Fibroblast of lung (primary cell): ENCODE results near the gene ANKRD24. TPM values are rescaled to one million over a fixed set of nuclear protein-coding genes. Genes with fewer than 3 reads are reported as not detected.

Experiments used
- DNase-seq, 2 donors: peaks; one replicate each; pipeline versions ENCODE4 v3.0.0 to v3.0.0-alpha.2; 2010; ENCODE audit warnings: low read depth in 2 of 2
- H2AFZ ChIP-seq: 2 replicates; pipeline ENCODE4 v1.5.1; 2012; ENCODE audit warnings: low read length, control low read depth, inconsistent platforms
- H3K27ac ChIP-seq: 2 replicates; pipeline ENCODE4 v1.5.1; 2011; ENCODE audit warnings: low read length, control low read depth; ENCODE audit not compliant: insufficient read depth
- H3K27me3 ChIP-seq: 2 replicates; pipeline ENCODE4 v1.5.1; 2011; ENCODE audit warnings: mild to moderate bottlenecking, low read length; ENCODE audit not compliant: control insufficient read depth, insufficient read depth
- H3K36me3 ChIP-seq: 2 replicates; pipeline ENCODE4 v1.5.1; 2011; ENCODE audit warnings: low read length; ENCODE audit not compliant: control insufficient read depth, insufficient read depth
- H3K4me1 ChIP-seq: 2 replicates; pipeline ENCODE4 v1.5.1; 2011; ENCODE audit warnings: low read length; ENCODE audit not compliant: control insufficient read depth, insufficient read depth; ENCODE audit errors: extremely low read depth
- H3K4me2 ChIP-seq: 2 replicates; pipeline ENCODE4 v1.5.1; 2011; ENCODE audit warnings: low read length, control low read depth; ENCODE audit not compliant: insufficient read depth; ENCODE audit errors: extremely low read depth
- H3K4me3 ChIP-seq, 4 experiments: fragments of 200-600 bp in 1 of 4; sonication (generic) in 1 of 4; replicated peaks in 1 of 4; 2 replicates each; pipeline ENCODE4 v1.5.1; 2011 to 2016; ENCODE audit warnings: low read length in 4 of 4, low read depth in 3 of 4, mild to moderate bottlenecking in 3 of 4, control low read depth in 2 of 4, inconsistent platforms in 1 of 4, mixed read lengths in 1 of 4; ENCODE audit not compliant: insufficient read depth in 1 of 4; ENCODE audit errors: control extremely low read depth in 1 of 4
- H3K79me2 ChIP-seq: 2 replicates; pipeline ENCODE4 v1.5.1; 2012; ENCODE audit warnings: mild to moderate bottlenecking, low read length, inconsistent platforms; ENCODE audit not compliant: control insufficient read depth, insufficient read depth
- H3K9ac ChIP-seq: 2 replicates; pipeline ENCODE4 v1.5.1; 2011; ENCODE audit warnings: mild to moderate bottlenecking, low read length, control low read depth; ENCODE audit not compliant: insufficient read depth
- H3K9me3 ChIP-seq: 2 replicates; pipeline ENCODE4 v1.5.1; 2012; ENCODE audit warnings: low read depth, low read length; ENCODE audit not compliant: control insufficient read depth, insufficient read depth
- H4K20me1 ChIP-seq: 2 replicates; pipeline ENCODE4 v1.5.1; 2011; ENCODE audit warnings: low read length; ENCODE audit not compliant: control insufficient read depth, insufficient read depth; ENCODE audit errors: extremely low read depth
- CTCF ChIP-seq, 2 donors: IDR thresholded peaks in 1 of 2; conservative IDR thresholded peaks in 1 of 2; 1 replicate in 1 of 2; 2 replicates in 1 of 2; pipeline ENCODE4 v1.5.1; 2011 to 2012; ENCODE audit warnings: low read length in 2 of 2, control low read depth in 1 of 2, inconsistent platforms in 1 of 2, low read depth in 1 of 2, mild to moderate bottlenecking in 1 of 2
- EZH2 ChIP-seq: IDR thresholded peaks from 2 replicates; pipeline ENCODE4 v1.5.1; 2012; ENCODE audit warnings: low read length, control low read depth, mild to moderate bottlenecking; ENCODE audit errors: missing control alignments
- polyA plus RNA-seq, 2 donors: library from polyadenylated mRNA; depleted of rRNA in 1 of 2; stranded (reverse) in 1 of 2; unstranded in 1 of 2; fragments of >200 nt; gene quantifications; 2 replicates each; pipeline ENCODE4 v1.2.1, GENCODE V29; 2011 to 2012; ENCODE audit warnings: missing spikeins in 1 of 2
- total RNA-seq: library from RNA; depleted of rRNA; stranded (reverse); fragments of >200 nt; gene quantifications from 2 replicates; pipeline ENCODE4 v1.2.1, GENCODE V29; 2014

ANKRD24 gene
- total and polyA plus RNA-seq, 2 donors (not counting 1 experiment from before 2014, with no cell fraction given) = 0.14 to 2.3 TPM

GRCh38 chr19:4174895-4175668 is 7.4 kb upstream of the ANKRD24 start:
- Histone ChIP-seq H2AFZ (no peak overlapping the region), H3K9me3 (no peaks in the 10 kb centered on the region), H3K4me1 (no peaks in the 10 kb centered on the region), H3K9ac (no peak overlapping the region), H4K20me1 (no peaks in the 10 kb centered on the region), H3K4me2 (no peak overlapping the region), H3K27ac (no peak overlapping the region), H3K79me2 (no peaks in the 10 kb centered on the region), H3K4me3 (no peak overlapping the region), H3K27me3 (peaks cover 2% of the 10 kb centered on the region), H3K36me3 (peaks cover 4% of the 10 kb centered on the region)
- TF ChIP-seq EZH2 (no peak), CTCF (conservative IDR thresholded peaks at IDR 0.05 in 1 of 2, IDR thresholded peaks at IDR 0.05 in 1 of 2; ENCODE audit: low read depth in 1 of 2, low read length in 2 of 2) (no peak)
- DNase-seq = no peak

- H3K9me3 ChIP-seq = no peaks in the 10 kb centered on the region
- peaks cover under 1% of the 10 kb centered on the region for H3K79me2 ChIP-seq
- TF ChIP-seq EZH2 (no peak), CTCF (conservative IDR thresholded peaks at IDR 0.05 in 1 of 2, IDR thresholded peaks at IDR 0.05 in 1 of 2; ENCODE audit: low read depth in 1 of 2, low read length in 2 of 2) (no peak)
- DNase-seq = no peak
- no peak overlapping the region for H3K27ac ChIP-seq
- no peaks in the 10 kb centered on the region for H4K20me1 ChIP-seq
- H3K4me2 ChIP-seq = no peak overlapping the region
- peaks cover 2% of the 10 kb centered on the region for H3K27me3 ChIP-seq
- no peak overlapping the region for H3K9ac ChIP-seq
- no peaks in the 10 kb centered on the region for H3K4me1 ChIP-seq
- no peak overlapping the region for H3K4me3 ChIP-seq
- H2AFZ ChIP-seq = no peak overlapping the region
- H3K36me3 ChIP-seq = peaks cover 4% of the 10 kb centered on the region
These were observed 6.9 kb upstream of the ANKRD24 start for GRCh38 chr19:4175669-4175931.

- Histone ChIP-seq H3K4me1 (no peaks in the 10 kb centered on the region), H3K9ac (no peak overlapping the region), H4K20me1 (no peaks in the 10 kb centered on the region), H3K27ac (no peak overlapping the region), H3K27me3 (peaks cover 2% of the 10 kb centered on the region), H3K4me3 (no peak overlapping the region), H2AFZ (no peak overlapping the region), H3K36me3 (peaks cover 4% of the 10 kb centered on the region), H3K79me2 (peaks cover 10% of the 10 kb centered on the region), H3K9me3 (no peaks in the 10 kb centered on the region), H3K4me2 (no peak overlapping the region)
- no peak for DNase-seq
- no peak for TF ChIP-seq EZH2
- no peak for TF ChIP-seq CTCF (conservative IDR thresholded peaks at IDR 0.05 in 1 of 2, IDR thresholded peaks at IDR 0.05 in 1 of 2; ENCODE audit: low read depth in 1 of 2, low read length in 2 of 2)
These were observed 5.3 kb upstream of the ANKRD24 start for GRCh38 chr19:4177146-4177545.
